DND-41 (cell line): Measurements from ENCODE around the gene GALNT13.

Experiments used
- EZH2 ChIP-seq: IDR thresholded peaks from 3 replicates; pipeline ENCODE4 v1.6.1; 2012; ENCODE audit warnings: borderline replicate concordance, low read depth, mild to moderate bottlenecking, moderate library complexity, low read length, inconsistent platforms; ENCODE audit not compliant: severe bottlenecking
- TF ChIP-seq, protein P1 (sequence below): IDR thresholded peaks from 2 replicates; pipeline ENCODE4 v1.5.1; 2012; ENCODE audit warnings: borderline replicate concordance, low read length, moderate library complexity, mild to moderate bottlenecking; ENCODE audit not compliant: poor library complexity, severe bottlenecking; ENCODE audit errors: extremely low read depth

DNA sequence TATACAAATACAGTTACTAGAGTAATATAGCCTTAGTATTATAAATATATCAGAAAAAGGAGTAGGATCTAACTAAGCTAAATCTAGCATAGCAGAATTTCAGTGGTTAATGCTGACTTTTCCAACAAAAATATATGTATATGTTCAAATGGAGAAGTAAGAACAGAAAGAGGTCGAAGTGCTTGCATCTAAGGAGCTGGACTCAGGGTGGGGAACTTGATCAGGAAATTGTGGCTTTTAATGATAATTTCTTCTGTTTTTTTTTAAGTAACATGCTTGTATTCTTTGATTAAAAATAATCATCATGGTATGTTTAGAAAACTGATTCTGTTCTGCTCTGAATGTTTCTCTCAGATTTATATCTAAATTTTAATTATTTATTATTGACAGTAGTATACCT is 327.1 kb downstream of the GALNT13 start:
- TF ChIP-seq EZH2 = no peak
- TF ChIP-seq, protein P1, sequence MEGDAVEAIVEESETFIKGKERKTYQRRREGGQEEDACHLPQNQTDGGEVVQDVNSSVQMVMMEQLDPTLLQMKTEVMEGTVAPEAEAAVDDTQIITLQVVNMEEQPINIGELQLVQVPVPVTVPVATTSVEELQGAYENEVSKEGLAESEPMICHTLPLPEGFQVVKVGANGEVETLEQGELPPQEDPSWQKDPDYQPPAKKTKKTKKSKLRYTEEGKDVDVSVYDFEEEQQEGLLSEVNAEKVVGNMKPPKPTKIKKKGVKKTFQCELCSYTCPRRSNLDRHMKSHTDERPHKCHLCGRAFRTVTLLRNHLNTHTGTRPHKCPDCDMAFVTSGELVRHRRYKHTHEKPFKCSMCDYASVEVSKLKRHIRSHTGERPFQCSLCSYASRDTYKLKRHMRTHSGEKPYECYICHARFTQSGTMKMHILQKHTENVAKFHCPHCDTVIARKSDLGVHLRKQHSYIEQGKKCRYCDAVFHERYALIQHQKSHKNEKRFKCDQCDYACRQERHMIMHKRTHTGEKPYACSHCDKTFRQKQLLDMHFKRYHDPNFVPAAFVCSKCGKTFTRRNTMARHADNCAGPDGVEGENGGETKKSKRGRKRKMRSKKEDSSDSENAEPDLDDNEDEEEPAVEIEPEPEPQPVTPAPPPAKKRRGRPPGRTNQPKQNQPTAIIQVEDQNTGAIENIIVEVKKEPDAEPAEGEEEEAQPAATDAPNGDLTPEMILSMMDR = no peak
